Measurements from ENCODE around the gene PABPC1L.

DNA sequence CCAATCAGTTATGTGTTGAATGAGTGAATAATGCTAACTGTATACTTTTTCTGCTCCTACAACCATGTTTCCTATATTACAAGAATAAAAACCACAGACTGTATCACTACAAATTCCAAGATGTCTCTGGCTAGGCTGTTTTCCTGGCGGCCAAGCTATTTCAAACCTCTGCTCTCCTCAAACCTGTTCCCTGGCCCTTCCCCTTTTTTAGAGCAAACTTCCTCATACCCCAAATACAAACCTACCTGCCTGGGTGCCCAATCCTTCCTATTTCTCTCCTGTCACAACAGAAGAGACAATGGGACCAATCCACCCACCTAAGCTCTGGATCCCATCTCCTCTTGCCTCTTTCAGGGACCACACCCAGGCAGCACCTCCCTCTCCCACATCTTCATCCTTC lies 42.9 kb downstream of the PABPC1L start:
- TF ChIP-seq, protein P1, sequence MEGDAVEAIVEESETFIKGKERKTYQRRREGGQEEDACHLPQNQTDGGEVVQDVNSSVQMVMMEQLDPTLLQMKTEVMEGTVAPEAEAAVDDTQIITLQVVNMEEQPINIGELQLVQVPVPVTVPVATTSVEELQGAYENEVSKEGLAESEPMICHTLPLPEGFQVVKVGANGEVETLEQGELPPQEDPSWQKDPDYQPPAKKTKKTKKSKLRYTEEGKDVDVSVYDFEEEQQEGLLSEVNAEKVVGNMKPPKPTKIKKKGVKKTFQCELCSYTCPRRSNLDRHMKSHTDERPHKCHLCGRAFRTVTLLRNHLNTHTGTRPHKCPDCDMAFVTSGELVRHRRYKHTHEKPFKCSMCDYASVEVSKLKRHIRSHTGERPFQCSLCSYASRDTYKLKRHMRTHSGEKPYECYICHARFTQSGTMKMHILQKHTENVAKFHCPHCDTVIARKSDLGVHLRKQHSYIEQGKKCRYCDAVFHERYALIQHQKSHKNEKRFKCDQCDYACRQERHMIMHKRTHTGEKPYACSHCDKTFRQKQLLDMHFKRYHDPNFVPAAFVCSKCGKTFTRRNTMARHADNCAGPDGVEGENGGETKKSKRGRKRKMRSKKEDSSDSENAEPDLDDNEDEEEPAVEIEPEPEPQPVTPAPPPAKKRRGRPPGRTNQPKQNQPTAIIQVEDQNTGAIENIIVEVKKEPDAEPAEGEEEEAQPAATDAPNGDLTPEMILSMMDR (optimal IDR thresholded peaks at IDR 0.05 in 1 of 3, IDR thresholded peaks at IDR 0.05 in 1 of 3, conservative IDR thresholded peaks at IDR 0.05 in 1 of 3; ENCODE audit: extremely low read depth in 1 of 3, insufficient read depth in 2 of 3, low read length in 3 of 3) = no peak
- TF ChIP-seq EZH2 (IDR thresholded peaks at IDR 0.05; ENCODE audit: low read length) = no peak

All from keratinocyte (primary cell).